Measurements from ENCODE around the gene BBOF1. TPM values are rescaled to one million over a fixed set of nuclear protein-coding genes. Genes with fewer than 3 reads are reported as not detected.

Gene BBOF1
- total and polyA plus RNA-seq, 2 of the 4 experiments (the other 2 are of a cell fraction) = 1.6 TPM

DNA sequence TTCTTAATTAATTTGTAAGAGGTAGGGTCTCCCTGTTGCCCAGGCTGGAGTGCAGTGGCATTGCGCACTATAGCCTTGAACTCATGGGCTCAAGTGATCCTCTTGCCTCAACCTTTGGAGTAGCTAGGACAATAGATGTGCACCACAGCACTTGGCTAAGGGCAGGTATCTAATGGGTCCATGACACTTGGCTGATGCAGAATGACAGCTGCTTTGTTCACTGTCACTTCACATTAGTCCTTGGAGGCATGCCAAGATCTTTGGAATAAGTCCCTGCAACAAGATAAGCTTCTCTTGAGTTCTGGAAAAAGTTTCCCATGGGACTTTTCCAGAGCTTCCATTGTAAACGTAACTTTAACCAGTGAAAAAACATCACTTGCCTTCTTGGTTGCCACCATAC is 45.7 kb upstream of the BBOF1 start:
- Histone ChIP-seq H3K9ac (ENCODE audit: low read depth, low read length) (no peak overlapping the region), H3K79me1 (ENCODE audit: low read depth in 1 of 2, low read length in 2 of 2) (no peaks in the 10 kb centered on the region), H3K9me3 (ENCODE audit: control insufficient read depth, insufficient read depth, low read length) (no peaks in the 10 kb centered on the region), H2AK5ac (ENCODE audit: low read depth, low read length) (no peak overlapping the region), H3K56ac (ENCODE audit: extremely low read depth, insufficient read depth, low read length) (no peak overlapping the region), H3K23ac (ENCODE audit: low read depth, low read length) (no peak overlapping the region), H4K20me1 (ENCODE audit: insufficient read depth, low read length) (peaks cover 3% of the 10 kb centered on the region; the same call in 1 of the 2 replicates), H4K8ac (ENCODE audit: low read depth in 2 of 2, low read length in 2 of 2) (no peak overlapping the region), H3K4ac (ENCODE audit: low read depth, low read length) (no peak overlapping the region), H2AFZ (replicated peaks; ENCODE audit: low read length, poor library complexity) (no peak overlapping the region), H3K36me3 (ENCODE audit: control insufficient read depth, insufficient read depth, low read length) (peaks cover 13% of the 10 kb centered on the region), H3K9me1 (ENCODE audit: insufficient read depth, low read length) (peaks cover 14% of the 10 kb centered on the region), H3K27me3 (ENCODE audit: control insufficient read depth, insufficient read depth, low read length) (no peaks in the 10 kb centered on the region), H2AK9ac (replicated peaks; ENCODE audit: low read depth, low read length, poor library complexity) (no peak overlapping the region), H4K91ac (ENCODE audit: insufficient read depth, low read depth, low read length) (no peak overlapping the region), H4K5ac (ENCODE audit: low read depth, low read length) (no peak overlapping the region), H2BK20ac (ENCODE audit: low read depth, low read length) (no peak overlapping the region), H3K14ac (replicated peaks; ENCODE audit: low read depth, low read length) (no peak overlapping the region), H3K4me3 (ENCODE audit: insufficient read depth, low read depth, low read length) (no peak overlapping the region), H3K27ac (ENCODE audit: insufficient read depth, low read length) (no peak overlapping the region), H3K4me1 (ENCODE audit: control insufficient read depth, insufficient read depth, low read length) (peaks cover 7% of the 10 kb centered on the region), H3K4me2 (ENCODE audit: low read depth, low read length) (no peak overlapping the region), H3K18ac (ENCODE audit: low read depth, low read length) (no peak overlapping the region), H2BK5ac (ENCODE audit: low read depth, low read length, poor library complexity, severe bottlenecking) (no peak overlapping the region), H2BK15ac (ENCODE audit: low read depth, low read length) (no peak overlapping the region), H2BK120ac (ENCODE audit: low read depth, low read length) (no peak overlapping the region)
- ATAC-seq (ENCODE audit: low read depth) = no peak
- 100% methylated on average over 1 of the region's 2 CpGs; no CpG with 5 or more reads in 1 of the 2 experiments for WGBS, 2 experiments (ENCODE audit: extremely low coverage in 2 of 2, insufficient read length in 1 of 2)
- CTCF ChIA-PET = no interaction called here
- no peak for DNase-seq
- no TSS peak for BruUV-seq (replicated peaks)
- in situ Hi-C loops (cut with MboI; ENCODE audit: low sequenced_read_pairs) (no loop called here), dilution Hi-C loops (cut with HindIII; ENCODE audit: low sequenced_read_pairs, unreplicated experiment) (no loop called here), intact Hi-C loops (cut with micrococcal nuclease) (no loop called here)
- TF ChIP-seq MXI1 (IDR thresholded peaks at IDR 0.05; ENCODE audit: borderline replicate concordance, low read depth, low read length) = no peak
- no peak for TF ChIP-seq NFE2L2 (IDR thresholded peaks at IDR 0.05; ENCODE audit: low read depth, low read length)
- no peak for TF ChIP-seq SMC3 (IDR thresholded peaks at IDR 0.05; ENCODE audit: low read depth, low read length)
- TF ChIP-seq RFX5 (IDR thresholded peaks at IDR 0.05; ENCODE audit: low read depth, low read length) = no peak
- no peak for TF ChIP-seq RAD21 (IDR thresholded peaks at IDR 0.05; ENCODE audit: low read length)
- TF ChIP-seq CHD1 (IDR thresholded peaks at IDR 0.05; ENCODE audit: low read depth, low read length) = no peak
- TF ChIP-seq POLR2A (IDR thresholded peaks at IDR 0.05; ENCODE audit: low read depth, low read length) = no peak
- no peak for TF ChIP-seq USF2 (IDR thresholded peaks at IDR 0.05; ENCODE audit: low read depth, low read length)
- no peak for TF ChIP-seq ELK1 (IDR thresholded peaks at IDR 0.05; ENCODE audit: borderline replicate concordance, low read depth, low read length)
- no peak for TF ChIP-seq BHLHE40 (IDR thresholded peaks at IDR 0.05; ENCODE audit: low read depth, low read length)
- no peak for TF ChIP-seq CTCF (conservative IDR thresholded peaks at IDR 0.05; ENCODE audit: low read depth, low read length)
- no peak for TF ChIP-seq RCOR1 (IDR thresholded peaks at IDR 0.05; ENCODE audit: insufficient replicate concordance, low read length)
- no peak for TF ChIP-seq FOS (IDR thresholded peaks at IDR 0.05; ENCODE audit: low read depth, low read length)
- no peak for TF ChIP-seq CEBPB (IDR thresholded peaks at IDR 0.05; ENCODE audit: low read depth, low read length)
- no peak for TF ChIP-seq MAFK (IDR thresholded peaks at IDR 0.05; ENCODE audit: low read depth, low read length)
- no peak for TF ChIP-seq MAZ (IDR thresholded peaks at IDR 0.05; ENCODE audit: borderline replicate concordance, low read depth, low read length)
- POLR2A ChIA-PET (ENCODE audit: unreplicated experiment) = no interaction called here
